ENCODE results near the gene TRIM25.

The TRIM25 gene

GRCh38 chr17:56879280-56879679 is 34.6 kb downstream of the TRIM25 start:
- Histone ChIP-seq H2BK12ac (ENCODE audit: low read length) (no peak overlapping the region), H2AFZ (ENCODE audit: low read length) (no peak overlapping the region), H3K23ac (ENCODE audit: low read depth, low read length, poor library complexity) (no peak overlapping the region), H2BK15ac (ENCODE audit: low read length) (no peak overlapping the region), H4K8ac (ENCODE audit: low read depth, low read length) (no peak overlapping the region), H4K91ac (ENCODE audit: low read depth, low read length, poor library complexity) (no peak overlapping the region), H3K9me3 (replicated peaks in 1 of 2; ENCODE audit: control insufficient read depth in 2 of 2, insufficient read depth in 1 of 2, low read depth in 1 of 2, low read length in 2 of 2) (peaks cover 0 to 5% of the 10 kb centered on the region in 2 donors), H3K14ac (ENCODE audit: low read length) (no peak overlapping the region), H3K4me1 (ENCODE audit: control insufficient read depth in 2 of 2, insufficient read depth in 1 of 2, low read depth in 1 of 2, low read length in 2 of 2) (no peaks in the 10 kb centered on the region), H2BK5ac (ENCODE audit: low read length) (no peak overlapping the region), H3K18ac (ENCODE audit: low read length) (no peak overlapping the region), H2AK5ac (ENCODE audit: low read depth, low read length) (no peak overlapping the region), H3K79me1 (ENCODE audit: low read depth, low read length) (no peaks in the 10 kb centered on the region), H3K4ac (ENCODE audit: low read length) (no peak overlapping the region), H3K27me3 (ENCODE audit: control insufficient read depth in 3 of 3, insufficient read depth in 3 of 3, low read depth in 1 of 3, low read length in 3 of 3) (peaks cover 0 to 5% (median 0%) of the 10 kb centered on the region in 3 experiments), H3K4me3 (ENCODE audit: low read length in 2 of 2) (no peak overlapping the region), H3K36me3 (replicated peaks in 1 of 2; ENCODE audit: control insufficient read depth in 2 of 2, insufficient read depth in 2 of 2, low read length in 2 of 2) (no peaks in the 10 kb centered on the region), H3K4me2 (ENCODE audit: insufficient read depth, low read length, poor library complexity, severe bottlenecking) (no peak overlapping the region), H2BK120ac (ENCODE audit: low read depth, low read length) (no peak overlapping the region), H3K27ac (replicated peaks; ENCODE audit: low read length) (no peak overlapping the region), H3K9ac (ENCODE audit: low read depth, low read length, poor library complexity) (no peak overlapping the region)
- no CpG with 5 or more reads among the region's 7 CpGs for WGBS, 2 donors (ENCODE audit: extremely low coverage in 2 of 2, insufficient read length in 2 of 2, insufficient replicate concordance in 1 of 2)
- DNase-seq (ENCODE audit: low spot score) = no peak

DNA sequence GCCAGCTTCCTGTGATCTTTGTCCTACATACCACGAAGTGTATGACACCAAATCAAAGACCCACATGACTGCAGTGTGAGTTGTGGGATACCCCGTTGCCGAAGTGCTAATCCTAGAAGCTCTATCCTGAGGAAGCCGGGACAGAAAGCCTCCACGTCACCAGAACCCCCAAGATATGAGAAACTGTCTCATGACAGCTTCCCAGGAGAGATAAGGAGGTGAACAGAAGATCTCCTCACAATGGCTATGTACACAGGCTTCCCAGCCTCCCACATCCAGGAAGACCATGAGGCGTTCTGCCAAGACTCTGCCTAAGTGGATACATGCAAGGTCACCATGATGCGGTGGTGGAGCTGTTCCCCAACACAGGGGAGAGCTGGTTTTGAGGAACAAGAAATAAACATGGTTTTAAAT is 37.1 kb downstream of the TRIM25 start:
- Histone ChIP-seq H3K27ac (replicated peaks; ENCODE audit: low read length) (no peak overlapping the region), H3K9me3 (replicated peaks in 1 of 2; ENCODE audit: control insufficient read depth in 2 of 2, insufficient read depth in 1 of 2, low read depth in 1 of 2, low read length in 2 of 2) (peaks cover 0 to 5% of the 10 kb centered on the region in 2 donors), H3K18ac (ENCODE audit: low read length) (no peak overlapping the region), H2AK5ac (ENCODE audit: low read depth, low read length) (no peak overlapping the region), H3K23ac (ENCODE audit: low read depth, low read length, poor library complexity) (no peak overlapping the region), H3K4me2 (ENCODE audit: insufficient read depth, low read length, poor library complexity, severe bottlenecking) (no peak overlapping the region), H2BK15ac (ENCODE audit: low read length) (no peak overlapping the region), H2AFZ (ENCODE audit: low read length) (no peak overlapping the region), H2BK5ac (ENCODE audit: low read length) (no peak overlapping the region), H3K36me3 (replicated peaks in 1 of 2; ENCODE audit: control insufficient read depth in 2 of 2, insufficient read depth in 2 of 2, low read length in 2 of 2) (no peaks in the 10 kb centered on the region), H2BK12ac (ENCODE audit: low read length) (no peak overlapping the region), H3K4me1 (ENCODE audit: control insufficient read depth in 2 of 2, insufficient read depth in 1 of 2, low read depth in 1 of 2, low read length in 2 of 2) (no peaks in the 10 kb centered on the region), H4K8ac (ENCODE audit: low read depth, low read length) (no peak overlapping the region), H3K9ac (ENCODE audit: low read depth, low read length, poor library complexity) (no peak overlapping the region), H3K79me1 (ENCODE audit: low read depth, low read length) (no peaks in the 10 kb centered on the region), H3K14ac (ENCODE audit: low read length) (no peak overlapping the region), H3K27me3 (ENCODE audit: control insufficient read depth in 3 of 3, insufficient read depth in 3 of 3, low read depth in 1 of 3, low read length in 3 of 3) (peaks cover 0 to 5% (median 0%) of the 10 kb centered on the region in 3 experiments), H2BK120ac (ENCODE audit: low read depth, low read length) (no peak overlapping the region), H3K4me3 (ENCODE audit: low read length in 2 of 2) (no peak overlapping the region), H3K4ac (ENCODE audit: low read length) (no peak overlapping the region), H4K91ac (ENCODE audit: low read depth, low read length, poor library complexity) (no peak overlapping the region)
- WGBS, 2 donors (ENCODE audit: extremely low coverage in 2 of 2, insufficient read length in 2 of 2, insufficient replicate concordance in 1 of 2) = no CpG with 5 or more reads among the region's 7 CpGs
- no peak for DNase-seq (ENCODE audit: low spot score)

DNA sequence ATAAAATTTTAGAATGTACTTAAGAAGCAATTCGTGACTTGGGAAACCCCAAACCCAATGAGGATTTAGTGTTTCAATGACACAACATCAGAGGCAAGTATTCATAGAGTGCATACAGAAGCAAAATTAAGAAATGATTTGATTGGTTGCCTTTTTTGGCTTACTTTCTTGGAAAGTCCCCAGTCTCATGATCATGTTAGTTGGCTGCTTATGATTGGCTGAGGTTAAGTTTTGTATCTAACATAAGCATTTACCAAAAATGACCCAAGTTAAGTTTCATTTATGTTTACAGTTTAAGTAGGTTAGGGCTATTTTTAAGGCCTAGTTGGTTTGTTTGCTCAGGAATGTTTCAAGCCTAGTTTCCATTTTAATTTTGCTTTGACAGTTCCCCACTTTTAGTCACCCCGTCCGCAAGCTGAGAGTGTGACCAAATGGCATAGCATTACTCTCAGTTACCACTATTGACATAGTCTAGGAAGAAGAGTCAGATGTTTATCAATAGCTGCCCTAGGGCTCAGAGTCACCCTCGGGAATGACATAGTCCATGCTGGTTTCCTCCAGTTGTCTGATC is 43.7 kb downstream of the TRIM25 start:
- Histone ChIP-seq H3K9ac (ENCODE audit: low read depth, low read length, poor library complexity) (no peak overlapping the region), H2AK5ac (ENCODE audit: low read depth, low read length) (no peak overlapping the region)

GRCh38 chr17:56868716-56869115 is 45.1 kb downstream of the TRIM25 start:
- Histone ChIP-seq H2AFZ (ENCODE audit: low read length) (no peak overlapping the region), H3K4me3 (ENCODE audit: low read length in 2 of 2) (no peak overlapping the region), H3K4me1 (ENCODE audit: control insufficient read depth in 2 of 2, insufficient read depth in 1 of 2, low read depth in 1 of 2, low read length in 2 of 2) (peaks cover 0 to 2% of the 10 kb centered on the region in 2 donors), H3K27me3 (ENCODE audit: control insufficient read depth in 3 of 3, insufficient read depth in 3 of 3, low read depth in 1 of 3, low read length in 3 of 3) (no peaks in the 10 kb centered on the region), H3K23ac (ENCODE audit: low read depth, low read length, poor library complexity) (no peak overlapping the region), H2BK120ac (ENCODE audit: low read depth, low read length) (no peak overlapping the region), H3K36me3 (replicated peaks in 1 of 2; ENCODE audit: control insufficient read depth in 2 of 2, insufficient read depth in 2 of 2, low read length in 2 of 2) (no peaks in the 10 kb centered on the region), H3K4me2 (ENCODE audit: insufficient read depth, low read length, poor library complexity, severe bottlenecking) (no peak overlapping the region), H4K8ac (ENCODE audit: low read depth, low read length) (no peak overlapping the region), H2BK12ac (ENCODE audit: low read length) (no peak overlapping the region), H3K9me3 (replicated peaks in 1 of 2; ENCODE audit: control insufficient read depth in 2 of 2, insufficient read depth in 1 of 2, low read depth in 1 of 2, low read length in 2 of 2) (no peaks in the 10 kb centered on the region), H2BK15ac (ENCODE audit: low read length) (no peak overlapping the region), H2BK5ac (ENCODE audit: low read length) (no peak overlapping the region), H3K14ac (ENCODE audit: low read length) (no peak overlapping the region), H4K91ac (ENCODE audit: low read depth, low read length, poor library complexity) (no peak overlapping the region), H3K18ac (ENCODE audit: low read length) (no peak overlapping the region), H2AK5ac (ENCODE audit: low read depth, low read length) (no peak overlapping the region), H3K4ac (ENCODE audit: low read length) (no peak overlapping the region), H3K9ac (ENCODE audit: low read depth, low read length, poor library complexity) (no peak overlapping the region), H3K27ac (replicated peaks; ENCODE audit: low read length) (no peak overlapping the region), H3K79me1 (ENCODE audit: low read depth, low read length) (no peaks in the 10 kb centered on the region)
- no peak for DNase-seq (ENCODE audit: low spot score)
- no CpG with 5 or more reads among the region's 3 CpGs for WGBS, 2 donors (ENCODE audit: extremely low coverage in 2 of 2, insufficient read length in 2 of 2, insufficient replicate concordance in 1 of 2)

More for the DNA sequence above, 43.7 kb downstream of the TRIM25 start:
- Histone ChIP-seq H3K18ac (ENCODE audit: low read length) (no peak overlapping the region), H2BK120ac (ENCODE audit: low read depth, low read length) (no peak overlapping the region), H3K4me1 (ENCODE audit: control insufficient read depth in 2 of 2, insufficient read depth in 1 of 2, low read depth in 1 of 2, low read length in 2 of 2) (no peaks in the 10 kb centered on the region), H3K27me3 (ENCODE audit: control insufficient read depth in 3 of 3, insufficient read depth in 3 of 3, low read depth in 1 of 3, low read length in 3 of 3) (no peaks in the 10 kb centered on the region), H3K36me3 (replicated peaks in 1 of 2; ENCODE audit: control insufficient read depth in 2 of 2, insufficient read depth in 2 of 2, low read length in 2 of 2) (no peaks in the 10 kb centered on the region), H2BK5ac (ENCODE audit: low read length) (no peak overlapping the region), H4K8ac (ENCODE audit: low read depth, low read length) (no peak overlapping the region), H3K4me3 (ENCODE audit: low read length in 2 of 2) (no peak overlapping the region), H3K23ac (ENCODE audit: low read depth, low read length, poor library complexity) (no peak overlapping the region), H3K27ac (replicated peaks; ENCODE audit: low read length) (no peak overlapping the region), H3K79me1 (ENCODE audit: low read depth, low read length) (no peaks in the 10 kb centered on the region), H2AFZ (ENCODE audit: low read length) (no peak overlapping the region), H4K91ac (ENCODE audit: low read depth, low read length, poor library complexity) (no peak overlapping the region), H3K9me3 (replicated peaks in 1 of 2; ENCODE audit: control insufficient read depth in 2 of 2, insufficient read depth in 1 of 2, low read depth in 1 of 2, low read length in 2 of 2) (no peaks in the 10 kb centered on the region), H3K4me2 (ENCODE audit: insufficient read depth, low read length, poor library complexity, severe bottlenecking) (no peak overlapping the region), H3K4ac (ENCODE audit: low read length) (no peak overlapping the region), H2BK12ac (ENCODE audit: low read length) (no peak overlapping the region), H3K14ac (ENCODE audit: low read length) (no peak overlapping the region), H2BK15ac (ENCODE audit: low read length) (no peak overlapping the region)
- no CpG with 5 or more reads among the region's 4 CpGs for WGBS, 2 donors (ENCODE audit: extremely low coverage in 2 of 2, insufficient read length in 2 of 2, insufficient replicate concordance in 1 of 2)
- no peak for DNase-seq (ENCODE audit: low spot score)
